T-helper 2 cell treated with Interferon-gamma antibody and Interleukin-4, amounts not matched to agents 5 μg/mL and 100 μg/mL, for 36 hours (primary cell): Measurements from ENCODE around the gene DALRD3.

Source experiments
- DNase-seq: peaks from one replicate; pipeline ENCODE4 v3.0.0; 2021; ENCODE audit warnings: low spot score
- H3K27ac Mint-ChIP-seq: one replicate; pipeline ENCODE4 v1.8.0; 2021; ENCODE audit warnings: mild to moderate bottlenecking, mixed read lengths
- H3K27me3 Mint-ChIP-seq: one replicate; pipeline ENCODE4 v1.8.0; 2021; ENCODE audit warnings: low read depth, mixed read lengths
- H3K36me3 Mint-ChIP-seq: one replicate; pipeline ENCODE4 v1.8.0; 2021; ENCODE audit warnings: low read depth, mixed read lengths
- H3K4me1 Mint-ChIP-seq: one replicate; pipeline ENCODE4 v1.8.0; 2021; ENCODE audit warnings: low read depth, mixed read lengths
- H3K4me3 Mint-ChIP-seq: one replicate; pipeline ENCODE4 v1.8.0; 2022; ENCODE audit warnings: mild to moderate bottlenecking, moderate library complexity, mixed read lengths
- H3K9me3 Mint-ChIP-seq: one replicate; pipeline ENCODE4 v1.8.0; 2021; ENCODE audit warnings: mixed read lengths

The DALRD3 gene

DNA sequence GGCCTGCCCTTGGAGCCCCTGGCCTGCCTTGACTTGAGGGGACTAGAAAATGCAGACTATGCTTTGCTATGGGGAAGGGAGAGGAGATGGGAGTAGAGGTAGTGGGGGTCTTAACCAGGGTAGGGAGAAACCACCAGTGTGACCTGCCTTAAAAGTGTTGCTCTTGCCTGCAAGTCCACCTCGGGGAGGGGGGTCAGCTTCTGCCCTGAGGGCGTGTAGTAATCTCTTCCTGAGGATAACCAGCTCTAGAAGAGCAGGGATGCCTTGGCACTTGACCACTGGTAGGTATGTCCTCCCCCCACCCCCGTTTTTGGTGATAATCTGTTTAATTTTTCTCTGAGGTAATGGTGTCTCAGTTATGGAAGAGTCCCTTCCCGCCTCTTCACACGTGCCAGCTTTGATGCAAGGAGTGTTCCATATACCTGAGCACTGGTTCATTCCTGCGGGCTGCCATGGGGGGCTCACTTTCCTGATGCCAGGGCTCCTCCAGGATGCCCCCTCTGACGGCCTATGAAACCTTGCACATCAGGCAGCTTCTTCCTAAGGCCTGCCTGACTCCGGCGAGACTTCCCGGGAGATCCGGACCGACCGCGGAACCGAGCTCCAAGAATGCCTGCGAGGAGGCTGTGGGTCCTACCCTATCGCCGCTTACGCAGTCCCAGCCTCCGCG lies 29.1 kb downstream of the DALRD3 start:
- peak overlapping the region; percentile 82 for H3K27ac Mint-ChIP-seq
- no peak for DNase-seq
- H3K36me3 Mint-ChIP-seq: peaks cover 12% of the 10 kb centered on the region
- H3K9me3 Mint-ChIP-seq: no peaks in the 10 kb centered on the region
- H3K4me1 Mint-ChIP-seq: peaks cover 36% of the 10 kb centered on the region
- peak overlapping the region; percentile 92 for H3K4me3 Mint-ChIP-seq
- H3K27me3 Mint-ChIP-seq: no peaks in the 10 kb centered on the region

DNA sequence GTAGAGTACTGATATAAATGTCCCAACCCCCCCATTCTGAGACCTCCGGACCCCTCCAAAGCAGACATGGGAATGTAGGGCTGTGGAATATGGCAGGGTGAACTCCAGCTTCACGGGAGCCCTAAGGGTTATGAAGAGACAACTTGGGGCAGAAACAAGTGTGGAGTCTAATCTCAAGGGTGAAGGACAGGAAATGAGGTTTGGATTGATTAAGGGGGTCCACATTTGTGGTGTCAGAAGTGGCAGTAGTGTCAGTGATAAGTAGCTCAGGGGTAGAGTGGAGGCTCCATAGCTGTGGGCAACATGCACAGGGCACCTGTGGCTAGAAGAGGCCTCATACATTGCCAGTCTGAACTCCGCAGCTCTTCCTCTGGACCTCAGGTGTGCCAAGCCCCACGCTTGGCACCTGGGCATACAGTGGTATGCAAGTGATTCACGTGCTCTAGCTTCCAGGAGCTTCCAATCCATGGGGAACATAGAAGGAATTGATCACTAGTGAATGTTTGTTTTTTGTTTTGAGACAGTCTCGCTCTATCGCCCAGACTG lies 32.5 kb downstream of the DALRD3 start:
- Mint-ChIP-seq H3K9me3 (no peaks in the 10 kb centered on the region), H3K27ac (no peak overlapping the region), H3K36me3 (peaks cover 33% of the 10 kb centered on the region), H3K4me1 (peaks cover 15% of the 10 kb centered on the region), H3K4me3 (no peak overlapping the region), H3K27me3 (no peaks in the 10 kb centered on the region)
- no peak for DNase-seq

DNA sequence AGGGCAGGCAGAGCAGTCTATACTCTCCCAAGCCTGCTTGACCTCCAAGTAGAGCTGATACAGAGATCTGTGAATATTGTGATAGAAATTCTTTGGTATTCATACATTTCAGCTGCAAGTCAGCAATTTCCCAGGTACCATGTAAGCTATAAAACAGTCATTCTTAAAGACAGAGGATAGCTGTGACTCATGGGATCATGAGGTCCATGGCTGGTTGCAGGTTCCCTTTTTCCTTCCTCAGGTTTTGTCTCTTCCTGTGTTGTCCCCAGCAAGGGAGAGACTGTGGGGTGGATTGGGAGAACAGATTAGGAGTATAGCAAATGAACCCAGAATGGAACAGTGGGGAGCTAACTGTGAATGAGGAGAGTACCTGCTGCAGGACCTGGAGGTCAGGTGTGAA lies 33.7 kb downstream of the DALRD3 start:
- peaks cover 12% of the 10 kb centered on the region for H3K4me1 Mint-ChIP-seq
- no peaks in the 10 kb centered on the region for H3K9me3 Mint-ChIP-seq
- DNase-seq: no peak
- H3K27ac Mint-ChIP-seq: no peak overlapping the region
- no peak overlapping the region for H3K4me3 Mint-ChIP-seq
- H3K27me3 Mint-ChIP-seq: no peaks in the 10 kb centered on the region
- peaks cover 42% of the 10 kb centered on the region for H3K36me3 Mint-ChIP-seq

DNA sequence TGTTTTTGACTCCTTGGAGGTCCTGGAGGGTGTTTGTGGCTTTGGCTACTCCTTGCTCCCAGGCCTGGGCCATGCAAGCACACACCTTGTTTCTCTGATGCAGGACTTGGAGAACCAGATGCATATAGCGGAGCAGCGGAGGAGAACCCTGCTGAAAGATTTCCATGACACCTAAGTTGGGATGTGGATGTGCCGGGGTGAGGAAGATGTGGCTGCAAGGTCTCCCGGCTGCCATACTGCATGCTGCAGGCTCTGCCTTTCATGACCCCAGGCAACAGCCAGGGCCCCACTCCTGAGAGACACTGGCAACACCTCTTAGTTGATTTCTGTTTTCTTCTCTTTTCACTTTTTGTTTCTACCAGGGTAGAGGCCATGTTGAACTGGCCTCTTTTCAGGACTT lies 35.3 kb downstream of the DALRD3 start:
- H3K36me3 Mint-ChIP-seq: peaks cover 48% of the 10 kb centered on the region
- no peaks in the 10 kb centered on the region for H3K9me3 Mint-ChIP-seq
- H3K4me1 Mint-ChIP-seq: peaks cover 4% of the 10 kb centered on the region
- no peak for DNase-seq
- no peaks in the 10 kb centered on the region for H3K27me3 Mint-ChIP-seq
- no peak overlapping the region for H3K27ac Mint-ChIP-seq
- H3K4me3 Mint-ChIP-seq: no peak overlapping the region

DNA sequence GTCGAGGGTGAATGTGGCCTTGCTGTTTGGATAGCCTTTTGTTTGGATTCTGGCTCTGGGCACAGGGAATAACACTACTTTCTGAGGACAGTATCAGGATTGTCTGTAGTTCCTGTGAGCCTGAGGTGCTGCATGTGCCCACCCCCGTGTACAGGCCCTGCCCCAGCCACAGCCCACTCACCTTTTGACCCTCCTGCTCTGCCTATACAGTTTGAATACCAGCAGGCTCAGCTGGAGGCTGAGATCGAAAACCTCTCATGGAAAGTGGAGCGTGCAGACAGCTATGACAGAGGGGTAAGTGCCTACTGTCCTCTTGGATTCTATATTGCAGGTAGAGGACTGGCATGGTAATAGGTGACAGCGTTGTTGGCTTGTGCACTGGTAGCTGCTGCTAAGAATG lies 35.7 kb downstream of the DALRD3 start:
- no peaks in the 10 kb centered on the region for H3K9me3 Mint-ChIP-seq
- H3K4me1 Mint-ChIP-seq: peaks cover under 1% of the 10 kb centered on the region
- no peaks in the 10 kb centered on the region for H3K27me3 Mint-ChIP-seq
- H3K36me3 Mint-ChIP-seq: peaks cover 50% of the 10 kb centered on the region
- H3K4me3 Mint-ChIP-seq: no peak overlapping the region
- no peak for DNase-seq
- no peak overlapping the region for H3K27ac Mint-ChIP-seq

DNA sequence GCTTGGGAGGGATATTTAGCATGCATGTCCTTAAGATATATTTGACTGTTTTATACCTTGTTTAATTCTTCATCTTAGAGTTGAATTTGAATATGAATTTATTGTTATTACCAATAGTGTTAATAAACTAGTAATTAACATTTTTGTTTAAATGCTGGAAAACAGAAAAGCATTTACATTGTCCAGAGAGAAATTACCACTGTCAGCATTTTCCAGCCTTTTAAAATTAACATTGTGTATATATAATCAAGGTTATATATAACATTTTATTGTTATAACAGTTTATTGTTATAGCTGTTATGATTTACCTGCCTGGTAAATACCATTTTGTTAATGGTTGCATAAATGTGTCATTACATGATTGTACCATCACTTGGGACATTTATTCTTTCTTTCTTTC lies 36.4 kb downstream of the DALRD3 start:
- no peak overlapping the region for H3K4me3 Mint-ChIP-seq
- no peaks in the 10 kb centered on the region for H3K27me3 Mint-ChIP-seq
- DNase-seq: no peak
- H3K27ac Mint-ChIP-seq: no peak overlapping the region
- peaks cover 50% of the 10 kb centered on the region for H3K36me3 Mint-ChIP-seq
- no peaks in the 10 kb centered on the region for H3K9me3 Mint-ChIP-seq
- H3K4me1 Mint-ChIP-seq: no peaks in the 10 kb centered on the region

DNA sequence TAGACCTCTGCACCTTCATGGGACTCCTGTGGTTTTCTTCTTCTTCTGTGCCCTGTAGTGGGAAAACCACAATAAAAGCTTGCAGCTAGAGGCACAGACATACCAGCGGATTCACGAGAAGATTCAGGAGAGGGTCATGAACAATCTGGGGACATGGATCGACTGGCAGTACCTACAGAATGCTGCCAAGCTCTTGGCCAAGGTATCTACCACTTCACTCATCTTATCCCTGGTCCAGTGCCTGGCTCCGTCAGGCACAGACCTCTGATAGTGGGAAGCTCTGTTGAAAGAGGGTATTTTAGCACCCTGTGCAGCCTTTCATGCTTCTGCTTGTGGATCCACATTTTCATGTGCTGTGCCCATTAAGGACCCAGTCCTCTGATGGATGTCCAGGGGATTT lies 38.1 kb downstream of the DALRD3 start:
- no peak for DNase-seq
- no peaks in the 10 kb centered on the region for H3K4me1 Mint-ChIP-seq
- H3K9me3 Mint-ChIP-seq: no peaks in the 10 kb centered on the region
- H3K27me3 Mint-ChIP-seq: no peaks in the 10 kb centered on the region
- H3K36me3 Mint-ChIP-seq: peaks cover 55% of the 10 kb centered on the region
- H3K4me3 Mint-ChIP-seq: no peak overlapping the region
- H3K27ac Mint-ChIP-seq: peak overlapping the region; percentile 52

DNA sequence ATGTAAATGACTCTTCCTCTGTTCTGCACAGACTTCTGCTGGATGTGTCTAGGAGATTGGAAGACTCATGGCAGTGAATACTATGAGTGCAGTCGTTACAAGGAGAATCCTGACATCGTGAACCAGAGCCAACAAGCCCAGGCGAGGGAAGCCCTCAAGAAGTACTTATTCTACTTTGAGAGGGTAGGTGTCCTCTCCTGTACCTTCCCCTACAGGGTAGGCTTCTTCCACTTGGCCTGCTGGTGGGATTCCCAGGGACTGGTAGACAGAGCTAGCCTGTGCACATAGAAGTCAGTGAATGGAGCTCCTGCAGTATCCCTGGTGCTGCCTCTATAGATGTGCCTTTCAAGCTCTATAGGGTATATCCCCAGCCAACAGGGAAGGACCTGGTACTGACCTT lies 38.9 kb downstream of the DALRD3 start:
- Mint-ChIP-seq H3K4me3 (no peak overlapping the region), H3K9me3 (no peaks in the 10 kb centered on the region), H3K27ac (no peak overlapping the region), H3K27me3 (no peaks in the 10 kb centered on the region), H3K4me1 (no peaks in the 10 kb centered on the region), H3K36me3 (peaks cover 61% of the 10 kb centered on the region)
- no peak for DNase-seq

DNA sequence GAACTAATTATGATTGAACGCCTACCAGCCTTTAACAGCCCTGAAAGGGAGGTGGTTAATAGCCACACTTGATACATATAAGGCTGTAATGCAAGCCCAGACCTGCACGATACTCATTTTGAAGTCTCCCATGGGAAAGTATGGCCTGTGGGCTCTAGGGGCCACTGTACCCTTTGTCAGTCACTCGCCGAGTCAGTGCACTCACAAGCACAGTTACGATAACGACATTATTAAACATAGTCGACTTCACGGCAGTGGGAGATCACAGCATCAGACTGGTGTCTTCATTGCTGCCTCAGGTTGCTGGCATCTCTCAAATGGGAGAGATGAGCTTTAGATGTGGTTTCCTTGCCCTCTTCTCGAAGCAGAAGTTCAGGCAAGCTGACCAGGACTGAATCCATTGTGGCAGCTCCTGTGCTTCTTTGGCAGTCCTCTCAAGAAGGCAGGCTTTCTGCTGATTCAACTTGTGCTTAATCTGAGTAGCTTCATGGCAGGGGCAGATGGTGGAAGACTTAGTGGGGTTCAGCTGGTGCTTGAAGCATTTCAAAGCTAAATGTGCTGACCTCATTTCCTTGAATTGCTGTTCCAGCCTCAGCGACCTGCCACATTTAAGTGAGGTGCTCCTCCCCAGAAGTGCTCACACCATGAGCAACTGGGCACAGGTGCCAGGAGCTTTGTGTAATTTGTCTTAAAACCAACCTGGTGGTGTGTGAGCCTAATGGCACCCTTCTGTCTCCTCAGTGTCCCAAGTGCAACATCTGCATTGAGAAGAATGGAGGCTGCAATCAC lies 44.1 kb downstream of the DALRD3 start:
- Mint-ChIP-seq H3K4me3 (no peak overlapping the region), H3K27me3 (no peaks in the 10 kb centered on the region), H3K9me3 (no peaks in the 10 kb centered on the region), H3K36me3 (peaks cover 49% of the 10 kb centered on the region), H3K4me1 (no peaks in the 10 kb centered on the region), H3K27ac (no peak overlapping the region)
- no peak for DNase-seq

DNA sequence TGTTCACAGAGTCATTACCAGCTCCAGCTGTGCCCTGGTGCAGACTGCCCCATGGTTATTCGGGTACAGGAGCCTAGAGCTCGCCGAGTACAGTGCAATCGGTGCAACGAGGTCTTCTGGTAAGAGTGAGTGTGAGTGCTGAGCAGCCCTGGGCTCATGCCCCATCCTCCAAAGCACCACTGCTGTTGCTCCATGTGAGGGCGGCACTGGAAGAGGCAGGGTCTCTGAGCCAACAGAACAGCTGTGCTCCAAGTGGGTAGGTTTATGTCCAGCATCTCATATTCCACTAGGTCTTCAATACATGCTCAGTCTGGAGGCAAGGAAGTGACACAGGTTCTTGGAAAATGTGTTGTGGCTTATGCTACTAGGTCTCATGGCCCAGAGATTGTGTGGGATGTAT lies 47.8 kb downstream of the DALRD3 start:
- peaks cover 11% of the 10 kb centered on the region for H3K4me1 Mint-ChIP-seq
- DNase-seq: no peak

DNA sequence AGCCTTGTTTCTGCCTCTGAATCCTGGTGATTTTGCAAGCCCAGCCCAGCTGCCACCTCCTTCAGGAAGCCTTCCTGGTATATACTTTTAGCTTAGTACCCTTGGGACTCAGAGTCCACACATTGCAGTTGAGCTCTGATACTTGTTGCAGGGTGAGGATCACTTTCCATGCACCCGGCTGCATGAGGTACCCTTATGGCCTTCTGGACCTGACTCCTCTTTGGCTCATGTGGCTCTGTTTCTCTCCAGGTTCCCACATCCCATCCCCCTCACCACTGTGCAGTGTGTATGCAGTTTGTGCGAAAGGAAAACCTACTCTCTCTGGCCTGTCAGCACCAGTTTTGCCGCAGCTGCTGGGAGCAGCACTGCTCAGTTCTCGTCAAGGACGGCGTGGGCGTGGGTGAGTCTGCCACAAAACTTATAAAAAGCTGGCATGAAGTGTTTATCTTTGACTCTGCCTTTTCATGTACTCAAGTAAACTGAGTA lies 51.5 kb downstream of the DALRD3 start:
- Mint-ChIP-seq H3K36me3 (peaks cover 54% of the 10 kb centered on the region), H3K4me1 (peaks cover 11% of the 10 kb centered on the region), H3K9me3 (no peaks in the 10 kb centered on the region), H3K27ac (peak overlapping the region; percentile 17), H3K4me3 (no peak overlapping the region), H3K27me3 (no peaks in the 10 kb centered on the region)
- no peak for DNase-seq

More for the DNA sequence above, 47.8 kb downstream of the DALRD3 start:
- Mint-ChIP-seq H3K27me3 (no peaks in the 10 kb centered on the region), H3K27ac (no peak overlapping the region), H3K9me3 (no peaks in the 10 kb centered on the region), H3K36me3 (peaks cover 45% of the 10 kb centered on the region), H3K4me3 (no peak overlapping the region)

DNA sequence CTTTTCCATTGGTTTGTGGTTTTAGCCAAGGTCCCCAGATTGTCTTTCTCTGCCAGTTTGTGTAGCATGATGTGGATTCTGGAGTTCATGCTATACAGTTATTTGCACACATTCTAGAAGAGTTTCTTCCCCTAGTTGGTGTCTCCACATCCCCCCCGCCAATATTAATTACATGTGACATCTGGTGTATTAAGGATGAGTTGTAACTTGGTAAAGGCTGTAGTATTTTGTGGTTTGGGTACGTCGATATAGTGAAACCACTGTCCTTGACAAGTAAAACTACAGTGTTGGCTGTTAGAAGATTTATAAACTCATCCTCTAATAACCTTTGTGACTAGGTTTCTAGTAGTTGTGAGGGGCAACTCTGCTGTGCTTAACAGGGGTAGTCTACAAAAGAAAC lies 52.0 kb downstream of the DALRD3 start:
- peaks cover 52% of the 10 kb centered on the region for H3K36me3 Mint-ChIP-seq
- H3K4me1 Mint-ChIP-seq: peaks cover 11% of the 10 kb centered on the region
- H3K4me3 Mint-ChIP-seq: no peak overlapping the region
- H3K27ac Mint-ChIP-seq: no peak overlapping the region
- no peaks in the 10 kb centered on the region for H3K27me3 Mint-ChIP-seq
- no peak for DNase-seq
- no peaks in the 10 kb centered on the region for H3K9me3 Mint-ChIP-seq
